ENCODE results near the gene OR12D3. TPM values are rescaled to one million over a fixed set of nuclear protein-coding genes. Genes with fewer than 3 reads are reported as not detected.

OR12D3 gene
- total RNA-seq, result not detected in 2 replicates

GRCh38 chr6:29375191-29375590 lies at the start of gene OR12D3:
Gene OR12D3 (minus strand): TSS chr6:29375291. CDS start chr6:29375287, 4 bp downstream.

DNA sequence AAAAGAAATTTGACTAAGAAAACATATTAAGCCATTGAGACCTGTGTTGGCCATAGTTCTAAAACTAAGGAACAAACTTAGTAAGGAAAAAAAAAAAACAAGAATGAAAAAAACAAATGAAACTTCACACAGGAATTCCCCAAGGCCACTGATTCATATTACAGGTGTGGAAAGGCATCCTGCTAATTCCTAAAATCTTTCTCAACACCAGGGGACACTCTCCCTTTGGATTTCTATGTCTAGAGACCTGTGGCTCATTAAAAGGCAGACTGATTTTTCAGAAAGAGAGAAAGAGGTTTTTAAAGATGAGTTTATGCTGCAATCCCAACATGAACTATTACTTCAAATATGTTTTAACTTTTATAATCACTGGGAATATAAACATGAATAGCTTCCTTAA lies 39.5 kb upstream of the OR12D3 start, which contains the start of gene OR12D1:
Gene OR12D1 (plus strand): TSS at position 341 of the 400 bp plus-strand sequence.

DNA sequence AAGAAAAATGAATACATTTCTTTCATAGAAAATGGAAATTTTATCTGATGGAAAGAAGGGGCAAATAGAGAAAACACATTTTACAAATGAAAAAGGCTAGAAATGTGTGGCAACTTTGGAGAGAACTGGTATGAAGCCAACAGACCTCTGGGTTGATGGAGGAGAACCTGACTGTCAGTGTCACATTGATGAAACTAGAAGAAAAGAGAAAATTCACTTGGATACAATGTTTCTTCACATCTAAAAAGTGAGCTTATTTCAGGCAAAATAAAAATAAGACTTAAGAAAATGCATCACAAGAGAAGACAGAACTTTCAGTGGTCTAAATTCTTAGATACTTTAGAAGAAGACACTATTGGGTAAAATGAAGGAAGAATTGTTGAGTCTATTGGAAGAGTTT lies 20.2 kb upstream of the OR12D3 start, which contains the start of gene OR12D2:
Gene OR12D2 (plus strand): TSS at position 301 of the 400 bp plus-strand sequence. CDS start 1,069 bp downstream, outside the sequence.

GRCh38 chr6:29368765-29369164 lies 6.3 kb downstream of the OR12D3 start, which contains the start of gene OR5V1:
Gene OR5V1 (minus strand): TSS chr6:29368865. CDS start chr6:29356195, 12,670 bp downstream.

Other genes with a start within 250 kb of the OR12D3 start
- gene OR2J2, start 204.4 kb downstream of the OR12D3 start, total RNA-seq, result not detected in 2 replicates
- gene OR14J1, start 73.6 kb downstream of the OR12D3 start, total RNA-seq, result not detected in 2 replicates
- gene OR5V1, start 6.4 kb downstream of the OR12D3 start, total RNA-seq, result not detected in 2 replicates
- not detected in 2 replicates for gene OR12D2, start 20.3 kb upstream of the OR12D3 start, total RNA-seq
- gene OR12D1, start 39.6 kb upstream of the OR12D3 start, total RNA-seq, result not detected in 2 replicates
- not detected in 2 replicates for gene OR10C1, start 64.0 kb upstream of the OR12D3 start, total RNA-seq
- gene OR11A1, start 81.8 kb upstream of the OR12D3 start, total RNA-seq, result not detected in 2 replicates
- gene OR2H1, start 81.9 kb upstream of the OR12D3 start, total RNA-seq, result not detected in 2 replicates
- not detected in 2 replicates for gene MAS1L, start 112.7 kb upstream of the OR12D3 start, total RNA-seq
- 0.13 TPM in 1 of 2 replicates, not detected in the other for gene UBD, start 184.4 kb upstream of the OR12D3 start, total RNA-seq
- gene OR2H2, start 209.8 kb upstream of the OR12D3 start, total RNA-seq, result not detected in 2 replicates

Measured in epithelial cell of alveolus of lung (primary cell).